GM19397 (cell line): ENCODE results near the gene TWF2.

Source experiments
- ATAC-seq: cut with Tn5 transposase; IDR thresholded peaks from one replicate; pipeline ENCODE4 v1.9.1; 2021; ENCODE audit warnings: mild to moderate bottlenecking, moderate library complexity; ENCODE audit not compliant: unreplicated experiment

The TWF2 gene

GRCh38 chr3:52183786-52184445 lies 55.0 kb downstream of the TWF2 start:
- no peak for ATAC-seq

GRCh38 chr3:52182691-52183090 lies 56.3 kb downstream of the TWF2 start:
- ATAC-seq, result no peak

GRCh38 chr3:52182196-52182595 lies 56.8 kb downstream of the TWF2 start:
- ATAC-seq, result no peak

- no peak for ATAC-seq
Measured at GRCh38 chr3:52181543-52181942, 57.4 kb downstream of the TWF2 start.
